HepG2 (cell line): Measurements from ENCODE around the gene PDIA6. TPM values are rescaled to one million over a fixed set of nuclear protein-coding genes. Genes with fewer than 3 reads are reported as not detected.

Experiments
- CSRNP2 ChIP-seq: sonication (generic); formaldehyde crosslinking; conservative IDR thresholded peaks from 2 replicates; pipeline ENCODE4 v1.8.0; 2022; ENCODE audit warnings: low read depth, missing genetic modification reagents
- EED ChIP-seq: sonication (generic); formaldehyde crosslinking; IDR thresholded peaks from 2 replicates; pipeline ENCODE4 v1.5.0; 2020; ENCODE audit warnings: mild to moderate bottlenecking, missing genetic modification reagents
- ETS1 ChIP-seq: sonication (generic); formaldehyde crosslinking; IDR thresholded peaks from 2 replicates; pipeline ENCODE4 v1.4.0; 2020; ENCODE audit warnings: missing genetic modification reagents
- EZH2 ChIP-seq: conservative IDR thresholded peaks from 2 replicates; pipeline ENCODE4 v1.6.1; 2012; ENCODE audit warnings: mild to moderate bottlenecking, low read depth, low read length, moderate library complexity
- GMEB1 ChIP-seq: sonication (generic); formaldehyde crosslinking; IDR thresholded peaks from 2 replicates; pipeline ENCODE4 v1.5.1; 2020; ENCODE audit warnings: missing genetic modification reagents, mild to moderate bottlenecking, borderline replicate concordance
- KMT2B ChIP-seq: IDR thresholded peaks from 2 replicates; pipeline ENCODE4 v1.6.1; 2016; ENCODE audit warnings: missing genetic modification reagents, missing compliant biosample characterization
- MTF2 ChIP-seq: sonication (generic); formaldehyde crosslinking; IDR thresholded peaks from 2 replicates; pipeline ENCODE4 v1.5.0; 2020; ENCODE audit warnings: missing genetic modification reagents, borderline replicate concordance
- NCOA1 ChIP-seq: sonication (generic); formaldehyde crosslinking; IDR thresholded peaks from 2 replicates; pipeline ENCODE4 v1.9.0; 2021; ENCODE audit warnings: missing genetic modification reagents
- NFIC ChIP-seq: IDR thresholded peaks from 2 replicates; pipeline ENCODE4 v1.6.1; 2012; ENCODE audit warnings: mild to moderate bottlenecking, low read length, inconsistent platforms
- PHF21A ChIP-seq: sonication (generic); formaldehyde crosslinking; IDR thresholded peaks from 2 replicates; pipeline ENCODE4 v1.5.0; 2020; ENCODE audit warnings: mild to moderate bottlenecking, missing genetic modification reagents
- YEATS4 ChIP-seq: sonication (generic); formaldehyde crosslinking; IDR thresholded peaks from 2 replicates; pipeline ENCODE4 v1.4.0; 2020; ENCODE audit warnings: missing genetic modification reagents, borderline replicate concordance
- ZBTB42 ChIP-seq: sonication (generic); formaldehyde crosslinking; IDR thresholded peaks from 2 replicates; pipeline ENCODE4 v1.5.0; 2020; ENCODE audit warnings: mild to moderate bottlenecking, missing genetic modification reagents
- ZMAT5 ChIP-seq: sonication (generic); formaldehyde crosslinking; IDR thresholded peaks from 2 replicates; pipeline ENCODE4 v1.5.0; 2020; ENCODE audit warnings: mild to moderate bottlenecking, low read depth, missing genetic modification reagents, borderline replicate concordance
- ZNF121 ChIP-seq: sonication (generic); formaldehyde crosslinking; IDR thresholded peaks from 2 replicates; pipeline ENCODE4 v1.5.0; 2020; ENCODE audit warnings: mild to moderate bottlenecking, missing genetic modification reagents
- ZNF280D ChIP-seq: sonication (generic); formaldehyde crosslinking; IDR thresholded peaks from 2 replicates; pipeline ENCODE4 v1.5.1; 2020; ENCODE audit warnings: mild to moderate bottlenecking, missing genetic modification reagents
- ZNF335 ChIP-seq: sonication (generic); formaldehyde crosslinking; IDR thresholded peaks from 2 replicates; pipeline ENCODE4 v1.4.0; 2020; ENCODE audit warnings: missing genetic modification reagents
- ZNF557 ChIP-seq: sonication (generic); formaldehyde crosslinking; IDR thresholded peaks from 2 replicates; pipeline ENCODE4 v1.4.0; 2020; ENCODE audit warnings: missing genetic modification reagents
- ZNF703 ChIP-seq: sonication (generic); formaldehyde crosslinking; IDR thresholded peaks from 2 replicates; pipeline ENCODE4 v1.5.1; 2020; ENCODE audit warnings: missing genetic modification reagents, mild to moderate bottlenecking, moderate library complexity, borderline replicate concordance
- ZNF800 ChIP-seq: sonication (generic); formaldehyde crosslinking; IDR thresholded peaks from 2 replicates; pipeline ENCODE4 v1.4.0; 2020; ENCODE audit warnings: missing genetic modification reagents
- polyA plus RNA-seq, 8 experiments: library from polyadenylated mRNA; depleted of rRNA in 3 of 8; stranded (reverse) in 7 of 8; unstranded in 1 of 8; fragments of >200 nt; fragmentation: Illumina TruSeq in 4 of 8; extraction: Trizol in 4 of 8; gene quantifications; 2 replicates each; pipeline versions ENCODE4 v1.2.1 to v1.2.3, GENCODE V29; 2011 to 2016; ENCODE audit warnings: low read depth in 4 of 8, missing spikeins in 1 of 8, mixed read lengths in 1 of 8; ENCODE audit not compliant: insufficient read depth in 1 of 8
- total RNA-seq, 5 experiments: library from RNA; depleted of rRNA; stranded (reverse); fragments of >200 nt; fragmentation: Illumina TruSeq; extraction: Trizol; gene quantifications; 2 replicates each; pipeline ENCODE4 v1.2.3, GENCODE V29; 2016; ENCODE audit warnings: low read depth in 1 of 5

The PDIA6 gene
- total and polyA plus RNA-seq, 2 of the 13 experiments (the other 11 are each of a cell fraction or from before 2014, with no cell fraction given) = 586 to 642 TPM

GRCh38 chr2:10814571-10815331 is 2.2 kb upstream of the PDIA6 start (continued):
- TF ChIP-seq ZNF280D (CRISPR knock-in tag) (peak; percentile 48), MTF2 (CRISPR knock-in tag) (no peak), ETS1 (CRISPR knock-in tag) (no peak), CSRNP2 (no peak), NFIC (no peak), PHF21A (peak; percentile 5; the same call in 1 of the 2 replicates), ZNF335 (CRISPR knock-in tag) (no peak), ZNF800 (0 out of 2 replicates have a peak, but pooled peaks have one; percentile 37), GMEB1 (CRISPR knock-in tag) (peak; percentile 46), KMT2B (CRISPR knock-in tag) (0 out of 2 replicates have a peak, but pooled peaks have one; percentile 16), EED (CRISPR knock-in tag) (no peak; the same call in 1 of the 2 replicates), ZNF703 (CRISPR knock-in tag) (no peak), YEATS4 (CRISPR knock-in tag) (0 out of 2 replicates have a peak, but pooled peaks have one; percentile 24), ZBTB42 (CRISPR knock-in tag) (no peak), ZNF121 (CRISPR knock-in tag) (no peak), NCOA1 (CRISPR knock-in tag) (no peak), EZH2 (no peak), ZNF557 (no peak), ZMAT5 (CRISPR knock-in tag) (no peak)
